SKM-1 treated with dmso at 0.1 percent for 144 hours (cell line): ENCODE measurements around the gene TMEM94.
"Not testable (repeated sequence)": the region's sequence is repeated elsewhere in the genome, so short reads cannot be mapped to it uniquely, and the experiment has no call there.

ENCODE experiments used
- DNase-seq: peaks from one replicate; lab custom pipeline; 2025; ENCODE audit not compliant: unreplicated experiment; lab: John Stamatoyannopoulos, UW

The TMEM94 gene

GRCh38 chr17:75445296-75445695 lies 11.1 kb upstream of the TMEM94 start:
- no peak for DNase-seq

GRCh38 chr17:75445896-75446295 lies 10.5 kb upstream of the TMEM94 start:
- DNase-seq, result not testable (repeated sequence)

- no peak for DNase-seq
These were observed 8.2 kb upstream of the TMEM94 start for GRCh38 chr17:75447951-75448856.

- DNase-seq, result no peak
These were observed 6.2 kb upstream of the TMEM94 start for GRCh38 chr17:75450270-75450669.

GRCh38 chr17:75454193-75454592 lies 2.2 kb upstream of the TMEM94 start:
- DNase-seq, result no peak

GRCh38 chr17:75454672-75455071 lies 1.8 kb upstream of the TMEM94 start:
- DNase-seq, result not testable (repeated sequence)

- DNase-seq, result no peak
These were observed 407 bp upstream of the TMEM94 start for GRCh38 chr17:75456039-75456416.

GRCh38 chr17:75457047-75457654 lies 716 bp downstream of the TMEM94 start:
- DNase-seq, result no peak

- DNase-seq, result no peak
These were observed 2.8 kb downstream of the TMEM94 start for GRCh38 chr17:75459246-75459589.

- peak; percentile 55 for DNase-seq
These were observed 3.3 kb downstream of the TMEM94 start for GRCh38 chr17:75459590-75460267.

GRCh38 chr17:75460295-75460694 lies 3.9 kb downstream of the TMEM94 start:
- DNase-seq, result no peak

GRCh38 chr17:75463603-75464002 lies 7.2 kb downstream of the TMEM94 start:
- DNase-seq, result no peak

GRCh38 chr17:75465039-75465438 lies 8.6 kb downstream of the TMEM94 start:
- no peak for DNase-seq

GRCh38 chr17:75468291-75468754 lies 11.9 kb downstream of the TMEM94 start:
- DNase-seq, result no peak

- DNase-seq, result no peak
These were observed 12.4 kb downstream of the TMEM94 start for GRCh38 chr17:75468779-75469373.

- DNase-seq, result no peak
These were observed 14.8 kb downstream of the TMEM94 start for GRCh38 chr17:75471207-75471606.

- DNase-seq, result no peak
These were observed 15.7 kb downstream of the TMEM94 start for GRCh38 chr17:75472119-75472518.

- DNase-seq, result no peak
These were observed 16.8 kb downstream of the TMEM94 start for GRCh38 chr17:75473246-75473645.

- no peak for DNase-seq
These were observed 18.3 kb downstream of the TMEM94 start for GRCh38 chr17:75474736-75475135.

GRCh38 chr17:75475144-75475835 lies 18.9 kb downstream of the TMEM94 start:
- DNase-seq, result no peak

GRCh38 chr17:75475851-75476250 lies 19.4 kb downstream of the TMEM94 start:
- no peak for DNase-seq
